HG03457 (cell line): Measurements from ENCODE around the gene SIAH2.

Experiments
- ATAC-seq: cut with Tn5 transposase; IDR thresholded peaks from one replicate; pipeline ENCODE4 v1.9.1; 2021; ENCODE audit warnings: moderate number of reproducible peaks; ENCODE audit not compliant: unreplicated experiment

SIAH2 gene

GRCh38 chr3:150736316-150736719 is 26.7 kb downstream of the SIAH2 start:
- ATAC-seq = no peak

GRCh38 chr3:150734795-150735119 is 28.2 kb downstream of the SIAH2 start:
- no peak for ATAC-seq

- no peak for ATAC-seq
Observed at GRCh38 chr3:150733936-150734794, 28.8 kb downstream of the SIAH2 start.

- ATAC-seq = no peak
Observed at GRCh38 chr3:150733373-150733935, 29.5 kb downstream of the SIAH2 start.

- no peak for ATAC-seq
Observed at GRCh38 chr3:150729682-150730360, 33.1 kb downstream of the SIAH2 start.

- no peak for ATAC-seq
Observed at GRCh38 chr3:150727653-150728502, 35.1 kb downstream of the SIAH2 start.

GRCh38 chr3:150725548-150725947 is 37.4 kb downstream of the SIAH2 start:
- no peak for ATAC-seq

- no peak for ATAC-seq
Observed at GRCh38 chr3:150723946-150724345, 39.0 kb downstream of the SIAH2 start.

- no peak for ATAC-seq
Observed at GRCh38 chr3:150722267-150722666, 40.7 kb downstream of the SIAH2 start.

- ATAC-seq = no peak
Observed at GRCh38 chr3:150721285-150722130, 41.5 kb downstream of the SIAH2 start.

- no peak for ATAC-seq
Observed at GRCh38 chr3:150720444-150720843, 42.5 kb downstream of the SIAH2 start.

GRCh38 chr3:150710097-150710496 is 52.9 kb downstream of the SIAH2 start:
- no peak for ATAC-seq

- ATAC-seq = peak; percentile 98
Observed at GRCh38 chr3:150703756-150704344, 59.1 kb downstream of the SIAH2 start, which contains the start of gene ERICH6. ERICH6 (minus strand) TSS chr3:150703920; CDS start chr3:150703898, 22 bp downstream.

GRCh38 chr3:150703299-150703755 is 59.6 kb downstream of the SIAH2 start:
- ATAC-seq = peak; percentile 18

GRCh38 chr3:150699068-150699639 is 63.8 kb downstream of the SIAH2 start:
- ATAC-seq = no peak

GRCh38 chr3:150697646-150698045 is 65.3 kb downstream of the SIAH2 start:
- ATAC-seq = no peak

GRCh38 chr3:150691414-150692040 is 71.4 kb downstream of the SIAH2 start:
- ATAC-seq = no peak
